Mammary epithelial cell (primary cell): ENCODE measurements around the gene PLCD1.

Experiments
- CTCF ChIP-seq, 2 donors: IDR thresholded peaks in 1 of 2; conservative IDR thresholded peaks in 1 of 2; 2 replicates each; pipeline ENCODE4 v1.5.1; 2011 to 2012; ENCODE audit warnings: inconsistent platforms in 2 of 2, low read length in 2 of 2, mild to moderate bottlenecking in 2 of 2, control low read depth in 1 of 2, low read depth in 1 of 2; ENCODE audit not compliant: insufficient read depth in 1 of 2; ENCODE audit errors: extremely low read depth in 1 of 2
- EZH2 ChIP-seq: IDR thresholded peaks from 2 replicates; pipeline ENCODE4 v1.6.1; 2012; ENCODE audit warnings: low read length, inconsistent platforms, borderline replicate concordance

GRCh38 chr3:38003817-38004414 is 25.5 kb downstream of the PLCD1 start:
- TF ChIP-seq CTCF (conservative IDR thresholded peaks at IDR 0.05 in 1 of 2, IDR thresholded peaks at IDR 0.05 in 1 of 2; ENCODE audit: extremely low read depth in 1 of 2, insufficient read depth in 1 of 2, low read depth in 1 of 2, low read length in 2 of 2) (no peak), EZH2 (no peak)
